Hippocampal formation (tissue), 2 donors: ENCODE measurements around the gene PPP1R15B.

Experiments used
- DNase-seq, 2 donors: peaks; one replicate each; lab custom pipeline; 2025; lab: John Stamatoyannopoulos, UW

Gene PPP1R15B

GRCh38 chr1:204400882-204401510 lies 10.6 kb downstream of the PPP1R15B start:
- no peak for DNase-seq

- peak; percentile 39 to 58 for DNase-seq
Observed at GRCh38 chr1:204398197-204399125, 13.2 kb downstream of the PPP1R15B start.

GRCh38 chr1:204396015-204396583 lies 15.5 kb downstream of the PPP1R15B start:
- DNase-seq: no peak

- DNase-seq: no peak
Observed at GRCh38 chr1:204391629-204392028, 20.0 kb downstream of the PPP1R15B start.

- no peak for DNase-seq
Observed at GRCh38 chr1:204390751-204391466, 20.7 kb downstream of the PPP1R15B start.

- no peak for DNase-seq
Observed at GRCh38 chr1:204385727-204386126, 25.9 kb downstream of the PPP1R15B start.

- DNase-seq: peak; percentile 10 to 44
Observed at GRCh38 chr1:204384636-204385352, 26.8 kb downstream of the PPP1R15B start.

- no peak for DNase-seq
Observed at GRCh38 chr1:204383163-204383904, 28.3 kb downstream of the PPP1R15B start.

GRCh38 chr1:204382714-204383083 lies 28.9 kb downstream of the PPP1R15B start:
- no peak for DNase-seq

- DNase-seq: no peak
Observed at GRCh38 chr1:204380293-204380831, 31.3 kb downstream of the PPP1R15B start.

GRCh38 chr1:204377800-204378668 lies 33.6 kb downstream of the PPP1R15B start:
- no peak for DNase-seq

GRCh38 chr1:204376919-204377799 lies 34.5 kb downstream of the PPP1R15B start:
- no peak for DNase-seq

GRCh38 chr1:204376465-204376864 lies 35.2 kb downstream of the PPP1R15B start:
- no peak for DNase-seq

- DNase-seq: no peak
Observed at GRCh38 chr1:204373911-204374310, 37.7 kb downstream of the PPP1R15B start.

GRCh38 chr1:204370176-204370575 lies 41.4 kb downstream of the PPP1R15B start:
- peak; percentile 23 to 29 for DNase-seq

- peak; percentile 61 to 68 for DNase-seq
Observed at GRCh38 chr1:204368996-204369726, 42.5 kb downstream of the PPP1R15B start.

GRCh38 chr1:204367956-204368355 lies 43.7 kb downstream of the PPP1R15B start:
- DNase-seq: no peak
